C1 segment of cervical spinal cord (tissue), 14 donors: ENCODE measurements around the gene PPBP.

ENCODE experiments used
- DNase-seq, 14 donors: peaks; one replicate each; lab custom pipeline; 2025; lab: John Stamatoyannopoulos, UW

The PPBP gene

DNA sequence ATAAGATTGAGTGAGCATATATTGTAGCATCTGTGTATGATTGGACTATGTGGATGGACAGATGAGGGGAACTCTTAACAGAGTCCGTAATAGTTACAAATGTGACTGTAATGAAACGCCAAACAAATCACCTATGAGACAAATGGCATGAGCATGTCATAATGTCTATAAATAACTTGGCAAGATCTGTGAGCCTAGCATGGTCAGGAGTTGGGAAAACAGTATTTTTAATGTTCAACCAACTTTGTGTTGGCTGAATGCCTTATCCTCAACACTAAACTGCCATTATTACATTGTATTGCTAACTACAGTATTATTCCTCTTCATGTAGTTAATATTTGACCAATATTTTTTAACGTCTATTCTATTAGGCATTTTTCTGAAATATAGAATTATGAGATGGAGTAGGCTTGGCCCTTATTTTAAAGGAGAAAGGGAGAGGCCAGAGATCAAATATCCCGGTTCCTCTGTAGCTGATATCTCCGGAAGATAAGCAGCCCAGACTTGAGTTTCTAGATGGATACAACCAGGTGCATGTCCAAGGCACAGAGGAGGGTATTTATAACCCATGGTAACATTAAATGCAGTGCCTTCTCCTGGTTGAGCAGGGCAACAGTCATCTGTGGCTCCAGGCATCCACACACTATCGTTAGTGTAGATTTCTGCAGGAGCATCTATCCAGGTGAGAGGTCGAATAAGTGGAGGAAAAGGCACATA is 38.8 kb downstream of the PPBP start:
- no peak for DNase-seq

DNA sequence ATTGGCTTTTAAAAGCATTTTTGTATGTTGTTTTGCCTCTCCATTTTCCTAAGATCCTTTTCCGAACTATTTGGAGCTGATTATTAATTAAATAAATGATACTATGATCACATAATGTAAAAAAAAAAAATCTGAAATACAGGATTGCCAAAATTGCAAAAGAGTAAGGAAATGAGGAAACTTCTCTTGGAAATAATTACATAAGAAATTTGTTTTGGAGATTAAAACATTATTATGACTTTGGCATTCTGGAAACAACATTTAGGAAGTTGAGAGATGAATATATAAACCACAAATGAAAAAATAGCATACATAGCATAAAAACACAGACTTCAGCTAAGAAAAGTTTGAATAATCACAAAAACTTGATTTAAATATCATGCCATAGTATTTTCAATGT is 39.7 kb downstream of the PPBP start:
- DNase-seq: no peak

DNA sequence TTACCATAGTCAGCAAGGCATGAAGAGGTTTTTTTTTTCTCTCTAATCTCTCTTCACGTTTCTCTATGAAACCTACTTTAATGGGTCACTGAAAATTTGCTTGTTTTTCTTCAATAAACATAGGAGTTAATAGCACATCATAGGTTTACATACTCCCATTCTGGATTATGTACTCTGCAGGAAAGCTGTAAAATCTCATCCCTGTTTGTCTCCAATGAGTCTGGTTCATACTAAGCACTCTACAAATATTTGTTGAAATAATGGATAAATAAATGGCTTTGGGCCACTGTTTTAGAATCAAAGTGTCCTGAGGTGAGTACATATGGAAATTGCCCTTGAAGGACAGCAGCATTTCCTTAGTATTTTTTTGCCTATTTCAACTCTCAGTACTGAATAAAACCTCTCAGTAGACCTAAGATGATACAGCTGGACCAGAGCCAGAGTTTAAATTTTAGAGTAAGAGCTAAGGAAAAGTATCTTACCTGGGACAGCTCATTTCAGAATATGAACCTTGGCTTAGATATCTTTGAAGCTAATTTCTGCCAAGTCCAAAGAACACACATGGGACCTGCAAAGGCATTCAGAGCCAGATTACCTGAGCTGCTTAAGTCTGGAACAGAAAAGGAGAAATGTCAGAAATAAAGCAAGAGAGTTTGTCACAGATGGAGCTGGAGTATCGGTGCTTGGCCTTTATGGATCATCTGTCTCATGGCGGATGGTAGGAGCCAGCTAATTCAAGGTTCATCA is 40.6 kb downstream of the PPBP start:
- no peak for DNase-seq

DNA sequence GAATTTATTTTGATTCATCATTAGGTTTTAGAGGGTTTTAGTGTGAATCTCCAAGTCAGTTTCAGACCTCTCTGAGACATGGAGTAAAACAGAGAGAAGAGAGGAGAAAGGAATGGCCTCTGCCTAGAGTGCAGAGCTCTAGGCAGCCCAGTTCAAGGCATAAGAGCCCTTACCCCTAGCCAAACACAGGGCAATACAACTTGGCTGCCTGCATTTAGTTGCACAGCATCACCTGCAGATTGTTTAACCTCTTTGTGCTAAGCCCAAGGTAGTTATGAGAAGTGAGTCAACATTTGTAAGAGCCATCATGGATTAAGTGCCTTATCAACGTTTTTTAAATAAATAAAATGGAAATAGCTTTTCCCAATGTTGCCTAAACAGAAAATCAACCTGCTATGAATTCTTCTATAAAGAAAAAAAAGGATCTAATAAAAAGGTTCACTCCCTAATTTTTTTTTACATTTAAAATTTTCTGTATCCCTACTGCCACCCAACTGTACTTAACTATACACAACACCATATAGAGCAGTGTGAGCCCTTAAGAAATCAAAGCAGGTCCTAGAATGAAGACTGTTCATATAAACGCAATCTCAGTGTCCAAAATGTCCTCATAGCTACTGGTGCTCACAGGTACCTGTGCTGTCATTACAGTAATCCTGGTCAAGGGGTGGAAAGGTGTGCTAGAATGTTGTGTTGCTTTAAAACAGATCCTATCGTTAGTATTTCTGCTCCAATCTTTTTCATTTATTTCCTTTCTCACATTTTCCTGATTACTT is 42.1 kb downstream of the PPBP start:
- DNase-seq: no peak

DNA sequence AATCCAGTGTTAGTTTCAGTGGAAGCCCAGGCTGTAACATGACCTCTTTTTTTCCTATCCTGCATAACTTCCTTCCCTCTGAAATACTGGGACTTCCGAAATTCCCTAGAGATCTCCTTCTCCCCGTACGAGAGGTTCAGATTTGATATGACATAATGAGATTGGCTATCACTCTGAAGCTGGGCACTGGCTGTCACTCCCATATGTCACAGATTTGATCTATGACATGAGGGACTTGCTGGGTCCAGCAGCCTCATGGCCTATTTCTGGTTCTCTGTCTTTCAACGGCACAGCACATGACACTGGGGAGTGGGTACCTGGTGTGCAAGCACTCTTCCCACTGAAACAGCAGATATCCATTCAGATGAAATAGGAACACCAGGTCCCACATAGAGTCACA is 42.9 kb downstream of the PPBP start:
- no peak for DNase-seq

DNA sequence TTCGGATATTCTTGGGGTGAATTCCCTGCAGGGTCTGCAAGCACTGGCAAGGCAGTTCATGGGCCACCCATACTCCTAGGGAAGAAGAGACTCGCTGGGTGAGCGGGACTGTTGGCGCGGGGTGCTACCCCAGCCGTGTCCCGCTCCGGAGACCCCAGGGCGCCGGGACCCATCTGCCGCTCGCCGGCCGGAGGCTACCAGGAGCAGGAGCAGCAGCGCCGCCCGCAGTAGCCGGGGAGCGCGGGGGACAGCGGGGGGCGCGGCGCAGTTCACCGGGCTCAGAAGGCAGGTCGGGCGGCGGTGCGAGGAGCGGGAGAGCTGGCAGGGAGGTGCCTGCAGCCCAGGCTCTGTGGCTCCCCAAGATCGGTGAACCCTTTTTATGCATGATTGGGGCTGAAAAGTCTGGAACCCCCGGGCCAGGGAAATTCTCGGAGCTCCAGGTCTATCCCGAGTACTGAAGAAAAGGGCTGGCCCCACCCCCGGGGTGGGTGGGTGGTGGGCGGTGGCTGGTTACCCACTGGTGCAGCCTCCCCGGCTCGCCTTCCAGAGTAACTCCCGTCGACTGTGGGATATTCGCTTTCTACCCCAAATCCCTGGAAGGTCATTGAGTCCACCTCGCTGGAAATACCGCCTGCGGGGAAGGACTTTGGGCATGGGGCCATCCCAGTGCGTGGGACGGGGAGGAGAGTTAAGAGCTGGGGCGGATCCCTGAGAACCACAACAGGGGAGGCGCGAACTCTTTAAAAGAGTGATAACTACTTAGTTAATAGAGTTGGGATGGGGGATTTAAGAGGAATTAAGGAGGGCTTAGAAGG is 43.7 kb downstream of the PPBP start:
- DNase-seq: peak in 1 of 14 donors; percentile 1

DNA sequence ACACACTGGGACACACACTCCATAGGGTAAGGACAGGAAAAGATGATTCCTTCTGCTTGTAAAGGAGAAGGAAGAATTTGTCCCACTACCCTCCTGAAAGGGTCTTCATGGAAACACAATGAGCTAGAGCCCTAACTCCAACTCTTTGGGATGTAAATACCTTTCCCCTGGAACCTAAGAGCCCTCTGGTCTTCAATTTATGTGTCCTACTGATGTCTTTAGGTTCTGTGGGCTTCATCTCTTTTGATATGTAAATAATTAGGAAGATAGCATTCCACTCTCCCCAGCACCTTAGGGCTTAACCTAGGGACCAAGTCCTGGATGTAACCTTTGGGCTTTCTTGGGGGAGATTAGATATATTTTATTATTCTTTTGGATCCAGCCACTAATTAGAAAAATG is 44.4 kb downstream of the PPBP start:
- DNase-seq: no peak

DNA sequence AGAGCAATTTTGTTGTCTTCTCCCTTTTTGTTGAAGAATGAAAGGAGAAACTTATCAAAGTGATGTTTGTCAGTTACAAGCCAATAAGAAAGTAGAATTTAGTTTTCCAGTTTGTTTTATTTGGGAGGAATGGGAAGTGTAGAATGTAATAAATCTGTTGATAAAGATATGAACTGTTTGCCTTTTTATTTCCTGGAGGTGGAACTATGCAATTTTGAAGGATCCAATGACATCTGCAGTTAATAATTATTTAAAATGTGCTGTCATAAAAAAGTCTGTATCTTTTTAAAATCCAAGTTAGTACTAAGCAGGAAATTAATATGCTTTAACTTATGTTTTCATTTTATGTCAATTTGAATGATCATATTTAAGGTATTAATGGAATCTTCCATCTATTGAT is 51.0 kb downstream of the PPBP start:
- no peak for DNase-seq
